Measurements from ENCODE around the gene CIAO2B.

CIAO2B gene

DNA sequence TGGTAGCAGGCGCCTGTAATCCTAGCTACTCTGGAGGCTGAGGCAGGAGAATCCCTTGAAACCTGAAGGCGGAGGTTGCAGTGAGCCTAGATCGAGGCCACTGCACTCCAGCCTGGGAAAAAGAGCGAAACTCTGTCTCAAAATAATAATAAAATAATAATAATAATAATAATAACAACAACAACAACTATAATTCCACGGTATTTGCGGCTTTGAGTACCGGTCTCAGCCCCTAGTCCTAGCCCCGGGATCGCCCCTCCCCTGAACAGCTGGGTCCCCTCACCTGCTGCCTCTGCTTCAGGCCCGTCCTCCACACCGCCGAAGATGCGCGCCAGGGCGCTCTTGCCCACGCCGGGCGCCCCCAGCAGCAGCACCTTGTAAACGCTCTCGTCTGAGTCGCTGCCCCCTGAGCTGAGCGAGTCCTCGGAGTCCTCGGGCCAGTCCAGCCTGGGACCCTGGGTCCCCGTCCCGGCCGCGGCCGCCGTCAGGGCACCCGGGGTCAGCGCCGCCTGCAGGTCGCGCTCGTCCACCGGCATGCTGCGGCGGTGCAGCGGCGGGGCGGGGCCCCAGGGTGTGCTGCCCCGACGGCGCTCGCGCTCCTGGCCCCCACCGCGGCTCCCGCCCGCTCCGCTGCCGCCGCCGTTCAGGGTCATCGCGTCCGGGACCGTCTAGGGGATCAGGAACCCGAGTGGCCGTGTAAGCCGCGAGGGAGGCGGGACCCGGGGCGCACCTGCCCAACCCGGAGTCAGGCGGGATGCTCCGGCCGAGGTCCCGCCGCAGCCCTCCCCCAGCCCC, 9.5 kb downstream of the CIAO2B start:
- DNase-seq (ENCODE audit: low read depth): no peak
- in situ Hi-C loops (cut with HindIII; ENCODE audit: low sequenced_read_pairs): no loop called here

DNA sequence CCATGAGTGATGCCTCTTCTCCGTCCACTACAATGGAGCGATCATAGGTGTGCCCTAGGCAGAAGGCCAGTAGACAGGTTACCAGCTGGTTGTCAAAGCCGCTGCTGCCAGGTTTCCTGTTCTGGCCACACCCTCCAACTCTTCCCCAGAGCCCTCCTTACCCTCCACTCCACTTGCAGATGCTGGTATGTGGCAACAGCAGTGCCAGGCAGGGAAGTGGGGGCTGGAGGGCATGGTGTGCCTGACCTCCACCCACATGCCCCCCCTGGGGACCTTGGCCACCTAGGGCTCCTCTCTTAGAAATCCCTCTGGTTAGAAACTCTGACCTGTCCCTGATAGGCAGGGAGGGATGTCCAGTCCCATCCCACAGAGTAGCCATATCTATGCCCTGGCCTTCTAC, 10.3 kb downstream of the CIAO2B start:
- H3K4me3 ChIP-seq (ENCODE audit: low read depth, low read length): no peak overlapping the region
- TF ChIP-seq, protein P1, sequence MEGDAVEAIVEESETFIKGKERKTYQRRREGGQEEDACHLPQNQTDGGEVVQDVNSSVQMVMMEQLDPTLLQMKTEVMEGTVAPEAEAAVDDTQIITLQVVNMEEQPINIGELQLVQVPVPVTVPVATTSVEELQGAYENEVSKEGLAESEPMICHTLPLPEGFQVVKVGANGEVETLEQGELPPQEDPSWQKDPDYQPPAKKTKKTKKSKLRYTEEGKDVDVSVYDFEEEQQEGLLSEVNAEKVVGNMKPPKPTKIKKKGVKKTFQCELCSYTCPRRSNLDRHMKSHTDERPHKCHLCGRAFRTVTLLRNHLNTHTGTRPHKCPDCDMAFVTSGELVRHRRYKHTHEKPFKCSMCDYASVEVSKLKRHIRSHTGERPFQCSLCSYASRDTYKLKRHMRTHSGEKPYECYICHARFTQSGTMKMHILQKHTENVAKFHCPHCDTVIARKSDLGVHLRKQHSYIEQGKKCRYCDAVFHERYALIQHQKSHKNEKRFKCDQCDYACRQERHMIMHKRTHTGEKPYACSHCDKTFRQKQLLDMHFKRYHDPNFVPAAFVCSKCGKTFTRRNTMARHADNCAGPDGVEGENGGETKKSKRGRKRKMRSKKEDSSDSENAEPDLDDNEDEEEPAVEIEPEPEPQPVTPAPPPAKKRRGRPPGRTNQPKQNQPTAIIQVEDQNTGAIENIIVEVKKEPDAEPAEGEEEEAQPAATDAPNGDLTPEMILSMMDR (IDR thresholded peaks at IDR 0.05; ENCODE audit: low read depth, low read length, missing control alignments): no peak
- no peak for DNase-seq (ENCODE audit: low read depth)
- in situ Hi-C loops (cut with HindIII; ENCODE audit: low sequenced_read_pairs): no loop called here

More for the DNA sequence above, 9.5 kb downstream of the CIAO2B start:
- peak overlapping the region; percentile 31 for H3K4me3 ChIP-seq (ENCODE audit: low read depth, low read length)
- TF ChIP-seq, protein P1 (IDR thresholded peaks at IDR 0.05; ENCODE audit: low read depth, low read length, missing control alignments): peak; percentile 18

DNA sequence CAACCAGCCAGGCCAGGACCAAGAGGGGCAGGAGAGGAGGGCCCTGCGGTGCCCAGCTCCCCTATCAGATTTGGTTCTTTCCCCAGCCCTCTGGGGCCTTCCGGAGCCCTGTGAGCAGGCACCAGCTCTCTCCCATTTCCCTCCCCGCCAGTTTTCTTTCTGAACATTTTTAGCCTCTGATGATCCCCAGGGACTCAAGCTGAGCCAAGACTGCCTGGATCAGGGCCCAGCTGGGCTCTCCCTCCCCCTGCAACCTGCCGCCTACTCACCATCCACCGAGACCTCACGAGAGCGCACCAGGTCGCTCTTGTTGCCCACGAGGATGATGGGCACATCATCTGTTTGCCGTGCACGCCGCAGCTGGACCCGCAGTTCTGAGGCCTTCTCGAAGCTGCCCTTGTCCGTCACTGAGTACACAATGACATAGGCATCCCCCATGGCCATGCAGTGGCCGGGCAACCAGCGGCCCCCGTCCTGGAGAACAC, 10.9 kb downstream of the CIAO2B start:
- in situ Hi-C loops (cut with HindIII; ENCODE audit: low sequenced_read_pairs): no loop called here
- no peak overlapping the region for H3K4me3 ChIP-seq (ENCODE audit: low read depth, low read length)
- no peak for DNase-seq (ENCODE audit: low read depth)
- TF ChIP-seq, protein P1 (IDR thresholded peaks at IDR 0.05; ENCODE audit: low read depth, low read length, missing control alignments): no peak

DNA sequence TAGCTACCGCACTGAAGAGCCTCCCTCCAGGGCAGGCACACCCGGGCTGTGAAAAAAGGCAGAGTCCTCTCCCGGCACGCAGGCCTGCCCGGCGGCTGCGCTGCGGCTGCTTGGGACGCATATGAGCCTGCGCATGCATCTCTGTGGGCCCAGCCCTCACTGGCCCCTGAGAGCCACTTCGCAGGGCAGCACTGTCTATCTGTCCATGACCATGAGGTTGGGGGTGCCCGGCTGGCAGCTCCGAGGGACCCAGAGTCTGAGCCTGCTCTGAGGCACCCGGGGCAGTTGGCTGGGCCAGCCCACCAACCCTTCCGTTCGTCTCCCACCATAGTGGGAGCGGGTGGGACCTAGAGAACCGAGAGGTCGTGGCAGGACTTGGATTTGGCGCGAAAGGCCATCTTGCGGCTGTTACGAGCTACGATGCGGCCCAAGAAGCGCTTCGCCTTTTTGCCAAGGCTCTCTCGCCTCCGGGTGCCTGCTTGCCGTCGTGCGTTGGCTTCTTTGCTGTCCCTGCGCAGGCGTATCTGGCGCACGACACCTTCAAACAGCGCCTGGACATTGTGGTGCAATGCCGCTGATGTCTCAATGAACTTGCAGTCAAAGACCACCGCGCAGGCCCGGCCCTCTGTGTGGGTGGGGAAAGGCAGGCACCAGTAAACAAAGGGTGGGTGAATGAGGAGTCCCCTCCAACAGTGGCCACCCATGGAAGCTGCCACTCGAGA, 12.3 kb downstream of the CIAO2B start:
- TF ChIP-seq, protein P1 (IDR thresholded peaks at IDR 0.05; ENCODE audit: low read depth, low read length, missing control alignments): no peak
- in situ Hi-C loops (cut with HindIII; ENCODE audit: low sequenced_read_pairs): no loop called here
- H3K4me3 ChIP-seq (ENCODE audit: low read depth, low read length): no peak overlapping the region
- DNase-seq (ENCODE audit: low read depth): no peak

DNA sequence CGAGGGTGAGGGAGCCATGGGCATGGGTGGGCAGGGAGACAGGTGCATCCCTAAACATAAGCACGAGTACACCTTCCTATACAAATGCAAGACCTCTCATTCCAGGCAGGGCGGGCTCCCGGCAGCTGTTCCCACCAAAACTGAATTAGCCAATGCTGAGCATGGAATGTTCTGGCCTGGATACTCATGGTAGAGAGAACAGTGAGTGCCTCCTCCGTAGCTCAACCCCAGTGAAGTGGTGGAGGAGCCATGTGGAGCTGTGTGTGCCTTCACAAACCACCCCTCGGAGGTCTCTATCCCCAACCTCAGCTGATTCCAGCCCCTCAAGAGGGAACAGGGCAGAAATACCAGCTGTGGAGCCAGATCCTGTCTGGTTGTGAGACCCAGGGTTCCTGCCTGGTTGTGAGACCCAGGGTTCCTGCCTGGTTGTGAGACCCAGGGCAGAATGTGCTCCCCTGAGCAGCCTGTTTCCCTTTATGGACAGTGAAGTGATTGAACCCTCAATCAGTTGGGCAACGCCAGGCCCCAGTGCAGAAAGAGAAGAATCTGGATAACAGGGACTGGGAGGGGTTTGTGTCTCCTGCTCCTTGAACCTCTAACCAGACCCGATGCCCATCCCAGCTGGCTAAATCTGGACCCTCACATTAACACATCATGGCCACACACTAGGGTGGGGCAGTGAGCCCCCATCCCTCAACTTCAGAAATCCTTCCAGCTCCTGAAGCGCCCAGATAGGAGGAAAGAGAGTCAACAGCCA, 13.1 kb downstream of the CIAO2B start:
- in situ Hi-C loops (cut with HindIII; ENCODE audit: low sequenced_read_pairs): no loop called here
- no peak for DNase-seq (ENCODE audit: low read depth)
- TF ChIP-seq, protein P1 (IDR thresholded peaks at IDR 0.05; ENCODE audit: low read depth, low read length, missing control alignments): no peak
- no peak overlapping the region for H3K4me3 ChIP-seq (ENCODE audit: low read depth, low read length)

DNA sequence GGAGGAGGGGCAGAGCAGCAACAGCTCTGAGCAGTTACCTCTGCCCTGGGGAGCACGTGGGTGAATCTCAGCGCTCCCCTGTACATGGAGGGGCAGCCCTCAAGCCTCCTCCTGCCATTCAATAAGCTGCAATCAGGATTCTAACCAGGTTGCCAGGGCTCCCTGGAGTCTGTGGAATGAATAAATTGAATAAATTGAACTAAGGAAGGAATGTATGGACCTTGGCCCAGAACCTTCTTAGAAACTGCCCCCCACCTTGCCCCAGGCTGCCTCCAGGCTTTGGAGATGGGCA, 14.0 kb downstream of the CIAO2B start:
- no peak overlapping the region for H3K4me3 ChIP-seq (ENCODE audit: low read depth, low read length)
- DNase-seq (ENCODE audit: low read depth): no peak
- TF ChIP-seq, protein P1 (IDR thresholded peaks at IDR 0.05; ENCODE audit: low read depth, low read length, missing control alignments): no peak
- in situ Hi-C loops (cut with HindIII; ENCODE audit: low sequenced_read_pairs): no loop called here

All from astrocyte of the cerebellum (primary cell).